ENCODE data around the gene WAS.
"Not testable (repeated sequence)": the region's sequence is repeated elsewhere in the genome, so short reads cannot be mapped to it uniquely, and the experiment has no call there.

The WAS gene

DNA sequence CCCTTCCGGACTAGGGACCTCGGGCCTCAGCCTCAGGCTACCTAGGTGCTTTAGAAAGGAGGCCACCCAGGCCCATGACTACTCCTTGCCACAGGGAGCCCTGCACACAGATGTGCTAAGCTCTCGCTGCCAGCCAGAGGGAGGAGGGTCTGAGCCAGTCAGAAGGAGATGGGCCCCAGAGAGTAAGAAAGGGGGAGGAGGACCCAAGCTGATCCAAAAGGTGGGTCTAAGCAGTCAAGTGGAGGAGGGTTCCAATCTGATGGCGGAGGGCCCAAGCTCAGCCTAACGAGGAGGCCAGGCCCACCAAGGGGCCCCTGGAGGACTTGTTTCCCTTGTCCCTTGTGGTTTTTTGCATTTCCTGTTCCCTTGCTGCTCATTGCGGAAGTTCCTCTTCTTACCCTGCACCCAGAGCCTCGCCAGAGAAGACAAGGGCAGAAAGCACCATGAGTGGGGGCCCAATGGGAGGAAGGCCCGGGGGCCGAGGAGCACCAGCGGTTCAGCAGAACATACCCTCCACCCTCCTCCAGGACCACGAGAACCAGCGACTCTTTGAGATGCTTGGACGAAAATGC is at the start of gene WAS:
TSS of gene WAS (plus strand) at position 389 of the 572 bp plus-strand sequence. CDS start at position 444, 55 bp downstream.
- no peak for DNase-seq (ENCODE audit: low spot score)

DNA sequence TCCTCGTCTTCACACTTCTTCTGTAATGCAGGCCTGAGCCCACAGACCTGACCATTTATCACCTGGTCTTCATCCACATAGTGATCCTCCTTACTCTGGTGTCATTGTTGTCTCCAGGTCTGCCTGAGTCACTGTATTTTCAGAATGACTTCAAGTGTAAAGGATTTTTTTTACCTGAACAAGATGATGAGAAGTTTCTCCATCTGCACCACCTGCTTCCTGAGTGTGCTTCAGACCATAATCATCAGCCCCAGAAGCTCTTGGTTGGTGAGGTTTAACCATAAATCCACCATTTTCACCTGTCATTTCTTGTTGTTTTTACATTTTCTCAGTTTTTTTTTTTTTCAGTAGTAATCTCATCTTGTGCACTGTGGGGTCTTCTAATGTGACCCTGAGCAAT is 47.3 kb upstream of the WAS start:
- DNase-seq (ENCODE audit: low spot score): no peak

DNA sequence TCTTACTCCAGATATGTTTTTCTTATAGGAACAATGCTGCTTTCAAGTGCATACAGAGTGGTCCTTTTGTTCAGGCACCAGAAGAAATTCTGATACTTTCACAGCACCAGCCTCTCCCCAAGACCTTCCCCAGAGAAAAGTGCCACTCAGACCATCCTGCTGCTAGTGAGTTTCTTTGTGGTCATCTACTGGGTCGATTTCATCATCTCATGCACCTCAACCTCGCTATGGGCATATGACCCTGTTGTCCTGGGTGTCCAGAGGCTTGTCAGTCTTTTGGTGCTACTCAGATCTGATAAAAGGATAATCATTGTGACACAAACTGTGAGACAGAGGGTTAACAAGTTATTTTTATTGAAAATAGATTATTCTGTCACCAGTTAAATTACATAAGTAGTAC is 46.8 kb upstream of the WAS start:
- DNase-seq (ENCODE audit: low spot score): no peak

DNA sequence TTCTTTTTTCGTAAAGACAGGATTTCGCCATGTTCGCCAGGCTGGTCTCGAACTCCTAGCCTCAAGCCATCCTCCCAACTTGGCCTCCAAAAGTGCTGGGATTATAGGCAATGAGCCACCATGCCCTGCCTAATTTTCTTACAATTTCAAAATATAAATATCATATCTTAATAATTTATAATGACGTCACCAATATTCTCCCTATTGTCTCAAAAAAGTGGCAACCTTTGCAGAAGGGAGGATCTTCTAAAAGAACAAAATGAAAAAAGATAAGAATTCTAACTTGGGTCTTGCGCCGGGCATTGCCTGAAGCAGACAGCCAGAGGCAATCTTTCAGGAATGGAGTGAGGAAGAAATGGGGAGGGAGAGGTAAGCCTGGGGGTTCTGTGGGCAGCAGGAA is 37.9 kb upstream of the WAS start:
- no peak for DNase-seq (ENCODE audit: low spot score)

DNA sequence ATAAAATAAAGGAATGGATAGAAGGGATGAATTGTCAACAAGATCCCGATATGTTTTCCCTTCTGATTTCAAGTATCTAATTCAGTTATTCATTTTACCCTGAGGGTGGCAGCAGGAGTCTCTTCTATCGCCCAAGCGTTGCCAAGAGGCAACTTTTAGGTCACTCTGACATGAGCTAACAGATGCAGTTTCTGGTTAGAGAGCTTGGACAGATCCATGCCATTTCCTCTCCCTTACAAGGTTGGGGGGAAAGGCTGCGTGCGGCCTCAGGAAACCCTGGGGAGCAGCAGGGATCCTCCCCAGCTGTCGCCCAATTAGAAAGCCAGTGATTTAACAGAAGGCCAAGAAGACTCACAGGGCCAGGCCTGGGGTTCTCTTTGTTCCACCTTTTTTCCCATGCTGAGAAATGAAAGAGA is 35.3 kb upstream of the WAS start:
- peak; percentile 36 for DNase-seq (ENCODE audit: low spot score)

DNA sequence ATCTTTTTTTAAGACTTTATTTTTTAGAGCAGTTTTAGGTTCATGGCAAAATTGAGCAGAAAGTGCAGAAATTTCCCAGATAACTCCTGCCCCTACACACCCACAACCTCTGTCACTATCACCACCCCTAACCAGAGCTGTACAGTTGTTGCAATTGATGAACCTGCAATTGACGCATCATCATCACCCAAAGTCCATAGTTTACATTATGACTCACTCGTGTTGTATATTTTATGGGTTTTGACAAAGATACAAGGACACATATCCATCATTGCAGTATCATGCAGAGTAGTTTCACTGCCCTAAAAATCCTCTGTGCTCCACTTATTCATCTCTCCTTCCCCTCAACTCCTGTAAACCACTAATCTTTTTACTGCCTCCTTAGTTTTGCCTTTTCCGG is 34.5 kb upstream of the WAS start:
- DNase-seq (ENCODE audit: low spot score): no peak

DNA sequence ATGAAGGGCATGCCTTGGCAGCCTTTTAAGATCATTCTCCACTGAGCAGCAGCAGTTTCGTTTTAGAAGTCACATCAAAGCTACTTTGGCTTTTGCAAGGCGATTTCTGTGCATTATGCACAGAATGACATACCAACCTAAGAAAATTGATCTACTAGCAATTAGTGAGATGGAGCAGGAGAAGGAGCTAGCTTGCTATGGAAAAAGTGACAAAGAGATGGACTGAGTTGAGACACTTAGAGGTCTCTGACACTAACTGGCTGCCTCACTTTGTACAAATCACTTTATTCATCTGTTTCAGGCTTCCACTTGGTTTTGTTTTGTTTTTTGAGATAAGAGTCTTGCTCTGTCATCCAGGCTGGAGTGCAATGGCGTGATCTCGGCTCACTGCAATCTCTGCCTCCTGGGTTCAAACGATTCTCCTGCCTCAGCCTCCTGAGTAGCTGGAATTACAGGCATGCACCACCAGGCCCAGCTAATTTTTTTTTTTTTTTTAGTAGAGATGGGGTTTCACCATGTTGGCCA is 31.5 kb upstream of the WAS start:
- not testable (repeated sequence) for DNase-seq (ENCODE audit: low spot score)

DNA sequence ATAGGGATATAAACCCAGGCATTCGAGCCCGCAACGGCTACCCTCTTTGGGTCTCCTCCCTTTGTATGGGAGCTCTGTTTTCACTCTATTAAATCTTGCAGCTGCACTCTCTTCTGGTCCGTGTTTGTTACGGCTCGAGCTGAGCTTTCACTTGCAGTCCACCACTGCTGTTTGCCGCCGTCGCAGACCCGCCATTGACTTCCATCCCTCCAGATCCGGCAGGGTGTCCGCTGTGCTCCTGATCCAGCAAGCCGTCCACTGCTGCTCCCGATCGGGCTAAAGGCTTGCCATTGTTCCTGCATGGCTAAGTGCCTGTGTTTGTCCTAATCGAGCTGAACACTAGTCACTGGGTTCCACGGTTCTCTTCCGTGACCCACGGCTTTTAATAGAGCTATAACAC is 28.9 kb upstream of the WAS start:
- not testable (repeated sequence) for DNase-seq (ENCODE audit: low spot score)

DNA sequence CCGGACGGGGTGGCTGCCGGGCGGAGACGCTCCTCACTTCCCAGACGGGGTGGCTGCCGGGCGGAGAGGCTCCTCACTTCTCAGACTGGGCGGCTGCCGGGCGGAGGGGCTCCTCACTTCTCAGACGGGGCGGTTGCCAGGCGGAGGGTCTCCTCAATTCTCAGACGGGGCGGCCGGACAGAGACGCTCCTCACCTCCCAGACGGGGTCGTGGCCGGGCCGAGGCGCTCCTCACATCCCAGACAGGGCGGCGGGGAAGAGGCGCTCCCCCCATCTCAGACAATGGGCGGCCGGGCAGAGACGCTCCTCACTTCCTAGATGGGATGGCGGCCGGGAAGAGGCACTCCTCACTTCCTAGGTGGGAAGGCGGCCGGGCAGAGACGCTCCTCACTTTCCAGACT is 23.9 kb upstream of the WAS start:
- not testable (repeated sequence) for DNase-seq (ENCODE audit: low spot score)

DNA sequence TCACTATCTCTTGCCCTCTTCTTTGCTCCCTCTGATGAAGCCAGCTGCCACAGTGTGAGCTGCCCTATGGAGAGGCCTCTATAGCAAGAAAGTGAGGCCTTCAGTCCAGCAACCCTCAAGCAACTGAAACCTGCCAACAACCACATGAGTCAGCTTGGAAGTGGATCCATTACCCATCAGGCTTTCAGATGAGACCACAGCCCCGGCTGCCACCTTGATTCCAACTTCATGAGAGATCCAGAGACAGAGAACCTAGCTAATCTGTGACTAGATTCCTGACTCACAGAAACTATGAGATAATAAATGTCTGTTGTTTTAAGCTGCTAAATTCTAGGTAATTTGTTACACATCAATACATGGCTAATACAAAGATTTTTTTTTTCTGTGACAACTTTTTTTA is 20.4 kb upstream of the WAS start:
- no peak for DNase-seq (ENCODE audit: low spot score)

DNA sequence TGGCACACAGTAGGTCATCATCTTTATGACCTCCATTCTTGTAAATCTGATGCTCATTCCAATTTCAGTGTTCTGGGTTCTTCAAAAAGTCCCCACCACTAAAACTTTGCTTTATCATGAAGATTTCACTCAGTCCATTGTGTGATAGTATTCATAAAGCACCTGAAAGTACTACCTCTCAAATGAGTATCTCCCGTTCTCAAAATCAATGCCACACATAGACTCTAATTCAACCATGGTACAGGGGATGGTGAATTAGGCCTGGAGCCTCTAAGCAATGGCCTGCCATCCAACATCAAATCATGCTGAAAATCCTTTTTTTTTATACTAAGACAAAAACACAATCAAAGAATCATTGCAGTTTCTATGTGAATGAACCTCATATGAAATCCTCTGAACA is 19.4 kb upstream of the WAS start:
- DNase-seq (ENCODE audit: low spot score): no peak

DNA sequence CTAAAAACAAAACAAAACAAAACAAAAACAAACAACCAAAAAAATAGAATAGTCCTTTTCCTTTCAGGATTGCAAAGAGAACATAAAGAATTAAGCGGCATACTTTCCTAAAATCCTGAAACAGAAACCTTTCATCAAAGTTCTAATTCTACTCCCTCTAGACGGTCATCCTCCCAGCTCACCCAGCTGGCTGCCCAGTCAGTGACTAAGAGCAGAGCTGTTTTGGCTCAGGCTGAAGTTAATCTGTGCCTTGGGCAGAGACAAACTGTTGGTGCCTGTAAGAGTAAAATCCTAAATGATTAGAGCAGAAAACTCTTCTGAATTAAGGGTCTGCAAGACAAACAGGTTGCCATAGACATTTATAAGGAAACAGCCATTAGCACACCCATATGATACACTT is 17.6 kb upstream of the WAS start:
- DNase-seq (ENCODE audit: low spot score): peak; percentile 52

DNA sequence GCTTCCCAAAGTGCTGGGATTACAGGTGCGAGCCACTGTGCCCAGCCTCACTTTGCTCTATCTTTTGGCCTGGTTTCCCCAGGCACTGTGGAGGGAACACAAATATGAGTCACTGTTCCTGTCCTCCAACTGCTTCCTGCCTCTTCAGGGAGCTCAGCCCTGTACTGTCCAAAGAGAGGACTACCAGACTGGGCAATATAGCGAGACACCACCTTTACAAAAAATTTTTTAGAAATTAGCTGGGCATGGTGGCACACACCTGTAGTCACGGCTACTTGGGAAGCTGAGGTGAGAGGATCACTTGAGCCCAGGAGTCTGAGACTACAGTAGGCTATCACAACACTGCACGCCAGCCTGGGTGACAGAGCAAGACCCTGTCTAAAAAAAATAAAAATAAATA is 16.9 kb upstream of the WAS start:
- no peak for DNase-seq (ENCODE audit: low spot score)

DNA sequence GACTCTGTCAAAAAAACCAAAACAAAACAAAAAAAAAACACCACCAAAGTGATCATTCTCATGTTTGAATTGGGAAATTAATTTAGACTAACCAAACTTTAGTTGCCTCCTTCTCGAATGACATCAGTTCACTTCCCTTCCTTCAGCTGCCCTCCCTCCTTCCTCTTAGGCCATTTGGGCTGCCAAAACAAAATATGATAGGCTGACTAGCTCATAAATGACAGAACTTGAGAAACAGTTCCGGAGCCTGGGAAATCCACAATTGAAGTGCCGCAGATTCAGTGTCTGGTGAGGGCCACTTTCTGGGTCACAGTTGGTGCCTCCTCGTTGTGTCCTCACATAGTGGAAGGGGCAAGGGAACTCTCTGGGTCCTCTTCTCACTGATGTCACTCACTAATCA is 16.1 kb upstream of the WAS start:
- no peak for DNase-seq (ENCODE audit: low spot score)

DNA sequence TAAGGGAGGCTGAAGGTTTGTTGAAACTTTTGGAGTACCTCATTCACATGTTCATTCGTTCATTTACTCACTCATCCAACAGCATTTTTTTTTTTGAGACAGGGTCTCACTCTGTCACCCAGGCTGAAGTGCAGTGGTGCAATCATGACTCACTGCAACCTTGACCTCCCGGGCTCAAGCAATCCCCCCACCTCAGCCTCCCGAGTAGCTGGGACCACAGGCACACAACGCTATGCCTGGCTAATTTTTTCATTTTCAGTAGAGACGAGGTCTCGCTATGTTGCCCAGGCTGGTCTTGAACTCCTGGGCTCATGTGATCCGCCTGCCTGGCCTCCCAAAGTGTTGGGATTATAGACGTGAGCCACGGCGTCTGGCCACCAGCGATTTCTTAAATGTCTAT is 15.4 kb upstream of the WAS start:
- not testable (repeated sequence) for DNase-seq (ENCODE audit: low spot score)

DNA sequence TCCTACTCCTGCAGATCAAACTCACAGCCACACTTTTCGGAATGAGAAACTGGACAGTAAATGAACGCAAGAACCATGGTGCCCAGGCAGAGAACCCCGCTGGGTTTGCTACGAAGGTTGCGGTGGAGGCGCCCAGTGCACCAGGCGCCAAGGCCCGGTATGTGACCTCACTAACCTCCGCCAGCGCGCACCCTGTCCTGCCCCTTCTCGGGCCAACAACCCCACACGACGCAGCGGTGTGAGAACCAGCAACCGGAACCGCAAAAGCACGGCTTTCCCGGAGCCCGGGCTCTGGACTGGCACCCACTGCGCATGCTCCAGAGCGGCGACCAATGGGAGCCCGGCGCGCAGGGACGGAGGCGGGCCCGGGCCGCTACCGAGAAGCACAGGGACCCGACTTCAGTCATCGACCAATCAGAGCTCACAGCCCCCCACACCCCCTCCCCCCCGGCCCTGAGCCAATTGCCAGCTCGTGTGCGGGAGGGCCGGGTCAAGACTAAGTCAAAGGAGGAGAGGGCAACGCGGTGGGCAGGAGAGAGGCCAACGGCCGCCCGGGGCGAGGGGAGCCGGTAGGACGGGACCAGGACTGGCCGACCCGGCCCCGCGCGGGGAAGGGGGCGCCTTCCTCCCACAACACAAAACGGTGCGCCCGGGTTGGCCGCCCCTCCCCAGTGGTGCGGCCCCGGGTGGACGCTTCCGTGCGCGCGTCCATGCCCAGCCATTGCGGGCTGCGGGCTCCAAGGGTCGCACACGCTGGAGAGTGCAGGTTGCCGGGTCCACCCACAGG is 7.3 kb upstream of the WAS start:
- DNase-seq (ENCODE audit: low spot score): peak; percentile 99

DNA sequence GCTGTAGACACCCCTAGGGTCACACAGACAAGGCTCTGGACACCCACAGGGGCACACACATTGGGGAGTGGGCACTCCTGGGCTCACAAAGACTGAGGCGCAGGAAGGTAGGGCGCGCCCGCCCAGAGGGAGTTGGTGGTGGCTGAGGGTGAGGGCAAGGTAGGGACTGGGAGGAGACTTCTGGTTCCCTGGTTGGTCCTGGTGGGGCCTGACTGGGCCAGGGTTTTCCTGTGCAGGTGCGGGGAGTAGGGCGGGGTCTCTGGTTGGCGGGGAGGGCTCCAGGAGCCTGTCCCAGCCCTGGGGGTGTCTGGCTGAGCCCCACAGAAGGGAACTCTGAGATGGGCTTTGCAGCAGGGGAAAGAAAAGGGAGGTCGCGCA is 6.7 kb upstream of the WAS start:
- DNase-seq (ENCODE audit: low spot score): no peak

DNA sequence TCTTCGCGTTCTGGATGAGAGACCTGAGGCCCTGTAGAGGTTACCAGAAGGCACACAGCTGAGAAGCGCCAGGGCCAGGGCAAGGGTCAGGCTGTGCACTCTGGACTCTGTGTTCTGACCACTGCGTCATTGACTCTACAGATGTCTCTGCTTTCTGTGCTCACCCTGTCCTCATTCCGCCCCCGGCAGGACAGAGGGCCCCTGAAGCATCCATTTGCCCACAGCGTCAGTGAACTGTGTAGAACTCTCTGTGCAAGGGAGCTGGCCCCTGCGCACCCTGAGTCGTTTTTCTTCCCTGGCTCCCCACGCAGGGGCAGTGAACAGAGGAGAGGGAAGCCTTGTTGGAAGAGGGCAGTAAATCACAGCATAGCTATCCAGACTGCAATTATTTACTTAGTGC is 6.1 kb upstream of the WAS start:
- no peak for DNase-seq (ENCODE audit: low spot score)

DNA sequence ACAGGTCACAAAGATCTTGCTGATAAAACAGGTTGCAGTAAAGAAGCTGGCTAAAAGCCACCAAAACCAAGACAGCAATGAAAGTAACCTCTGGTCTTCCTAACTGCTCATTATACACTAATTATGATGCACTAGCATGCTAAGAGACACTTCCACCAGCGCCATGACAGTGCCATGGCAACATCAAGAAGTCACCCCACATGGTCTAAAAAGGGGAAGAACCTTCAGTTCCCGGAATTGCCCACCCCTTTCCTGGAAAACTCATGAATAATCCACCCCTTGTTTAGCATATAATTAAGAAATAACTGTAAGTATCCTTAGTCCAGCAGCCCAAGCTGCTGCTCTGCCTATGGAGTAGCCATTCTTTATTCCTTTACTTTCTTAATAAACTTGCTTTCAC is 3.1 kb upstream of the WAS start:
- not testable (repeated sequence) for DNase-seq (ENCODE audit: low spot score)

DNA sequence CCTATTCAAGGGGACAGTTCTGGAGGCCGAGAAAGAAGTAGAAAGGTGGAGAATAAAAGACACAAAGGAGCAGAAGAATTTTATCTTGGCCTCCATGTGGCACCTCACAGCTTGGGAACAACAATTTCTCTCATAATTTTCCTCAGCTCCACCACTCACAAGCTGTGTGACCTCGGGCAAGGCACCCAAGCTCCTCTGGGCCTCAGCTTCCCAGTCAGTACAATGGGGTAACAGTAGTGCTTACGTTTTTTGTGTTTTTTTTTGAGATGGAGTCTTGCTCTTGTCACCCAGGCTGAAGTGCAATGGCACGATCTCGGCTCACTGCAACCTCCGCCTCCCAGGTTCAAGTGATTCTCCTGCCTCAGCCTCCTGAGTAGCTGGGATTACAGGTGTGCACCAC is 2.7 kb upstream of the WAS start:
- not testable (repeated sequence) for DNase-seq (ENCODE audit: low spot score)

DNA sequence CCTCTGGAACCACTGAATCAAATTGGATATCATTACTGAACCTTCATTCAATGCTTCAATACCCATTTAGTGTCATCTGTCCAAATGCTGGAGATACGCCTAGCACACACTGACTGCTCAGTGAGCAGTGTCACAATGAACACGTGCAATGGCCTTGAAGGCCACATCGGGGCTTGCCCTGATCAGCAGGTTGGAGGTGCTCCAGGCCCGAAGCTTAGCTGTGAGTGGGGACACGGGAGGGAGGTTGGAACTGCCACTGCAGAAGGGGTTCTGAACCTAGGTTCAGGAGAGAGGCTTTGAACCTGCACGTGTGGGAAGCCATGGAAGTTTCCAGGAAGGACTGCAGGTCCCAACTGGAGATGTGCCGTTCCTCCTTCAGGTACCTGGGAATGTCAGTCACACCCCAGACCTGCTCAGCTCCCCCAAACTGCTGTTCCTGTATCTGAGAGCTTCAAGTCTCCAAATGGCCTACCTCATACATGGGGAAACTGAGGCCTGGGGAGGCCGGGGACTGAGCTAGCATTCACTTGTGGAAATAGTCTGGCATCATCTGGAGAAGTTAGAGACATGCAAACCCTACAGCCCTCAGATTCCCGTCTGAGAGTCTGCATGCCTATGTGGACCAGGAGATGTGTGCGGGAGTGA is 1.9 kb upstream of the WAS start:
- DNase-seq (ENCODE audit: low spot score): no peak

DNA sequence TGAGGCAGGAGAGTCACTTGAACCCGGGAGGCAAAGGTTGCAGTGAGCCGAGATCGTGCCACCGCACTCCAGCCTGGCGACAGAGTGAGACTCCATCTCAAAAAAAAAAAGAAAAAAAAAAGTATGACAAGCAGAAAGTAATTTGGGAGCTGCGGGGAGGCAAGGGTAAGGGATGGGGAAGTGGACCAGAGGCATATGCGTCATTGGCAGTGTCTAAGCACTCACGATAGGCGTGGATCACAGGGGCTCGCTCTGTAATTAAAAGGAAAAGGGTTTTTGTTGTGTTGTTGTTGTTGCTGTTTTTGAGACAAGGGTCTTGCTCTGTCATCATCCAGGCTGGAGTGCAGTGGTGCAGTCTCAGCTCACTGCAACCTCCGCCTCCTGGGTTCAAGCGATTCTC is 804 bp upstream of the WAS start:
- DNase-seq (ENCODE audit: low spot score): not testable (repeated sequence)

DNA sequence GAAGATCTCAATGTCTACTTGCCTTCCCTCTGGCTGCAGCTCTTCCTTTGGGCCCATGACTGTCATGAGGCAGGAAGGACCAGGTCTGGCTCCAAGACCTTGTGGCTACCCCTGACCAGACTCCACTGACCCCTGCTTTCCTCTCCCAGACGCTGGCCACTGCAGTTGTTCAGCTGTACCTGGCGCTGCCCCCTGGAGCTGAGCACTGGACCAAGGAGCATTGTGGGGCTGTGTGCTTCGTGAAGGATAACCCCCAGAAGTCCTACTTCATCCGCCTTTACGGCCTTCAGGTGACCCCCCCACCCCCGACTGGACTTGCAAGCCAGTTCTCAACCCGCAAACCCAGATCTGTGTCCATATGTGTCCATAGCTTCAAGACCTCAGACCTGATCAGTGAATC is 535 bp downstream of the WAS start:
- no peak for DNase-seq (ENCODE audit: low spot score)

Measured in AG08396 (cell line).